GM21367 (cell line): ENCODE data around the gene KIAA1958.

ENCODE experiments used
- ATAC-seq: cut with Tn5 transposase; IDR thresholded peaks from one replicate; pipeline ENCODE4 v1.9.1; 2021; ENCODE audit not compliant: unreplicated experiment

KIAA1958 gene

DNA sequence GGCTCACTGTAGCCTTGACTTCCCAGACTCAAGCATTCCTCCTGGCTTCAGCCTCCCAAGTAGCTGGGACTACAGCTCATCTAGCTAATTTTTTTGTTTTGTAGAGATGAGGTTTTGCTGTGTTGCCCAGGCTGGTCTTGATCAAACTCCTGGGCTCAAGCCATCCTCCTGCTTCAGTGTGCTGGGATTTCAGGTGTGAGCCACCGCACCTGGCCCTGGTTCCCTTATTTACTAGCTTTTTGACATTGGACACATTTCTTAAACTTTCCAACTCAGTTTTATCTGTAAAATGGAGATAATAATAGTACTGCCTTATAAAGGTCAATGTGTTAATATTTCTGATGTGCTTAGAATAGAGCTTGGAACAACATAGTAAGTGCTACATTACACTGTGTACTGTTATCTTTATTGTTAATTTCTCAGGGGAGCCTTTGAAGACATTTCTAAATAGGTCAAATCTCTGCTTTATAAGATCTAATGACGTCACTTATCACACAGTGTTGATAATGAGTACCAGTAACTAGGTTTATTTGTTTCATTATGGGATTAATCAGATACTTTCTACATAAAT is 66.7 kb downstream of the KIAA1958 start:
- no peak for ATAC-seq

DNA sequence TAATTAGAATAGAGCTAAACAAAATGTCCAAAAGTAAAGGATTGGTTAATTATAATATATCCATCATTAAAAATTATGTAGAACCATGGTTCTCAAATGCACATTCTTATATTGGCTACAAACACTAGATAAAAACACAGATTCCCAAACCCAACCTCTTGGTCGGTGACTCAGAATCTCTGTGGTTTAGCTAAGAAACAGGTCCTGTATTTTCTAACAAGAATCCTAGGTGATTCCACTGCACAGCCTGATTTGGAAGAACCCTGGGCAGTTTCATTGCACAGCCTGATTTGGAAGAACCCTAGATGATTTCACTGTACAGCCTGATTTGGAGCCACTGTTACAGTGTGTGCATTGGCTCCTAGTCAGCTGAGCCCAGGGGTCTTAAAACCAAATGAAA is 67.9 kb downstream of the KIAA1958 start:
- no peak for ATAC-seq

DNA sequence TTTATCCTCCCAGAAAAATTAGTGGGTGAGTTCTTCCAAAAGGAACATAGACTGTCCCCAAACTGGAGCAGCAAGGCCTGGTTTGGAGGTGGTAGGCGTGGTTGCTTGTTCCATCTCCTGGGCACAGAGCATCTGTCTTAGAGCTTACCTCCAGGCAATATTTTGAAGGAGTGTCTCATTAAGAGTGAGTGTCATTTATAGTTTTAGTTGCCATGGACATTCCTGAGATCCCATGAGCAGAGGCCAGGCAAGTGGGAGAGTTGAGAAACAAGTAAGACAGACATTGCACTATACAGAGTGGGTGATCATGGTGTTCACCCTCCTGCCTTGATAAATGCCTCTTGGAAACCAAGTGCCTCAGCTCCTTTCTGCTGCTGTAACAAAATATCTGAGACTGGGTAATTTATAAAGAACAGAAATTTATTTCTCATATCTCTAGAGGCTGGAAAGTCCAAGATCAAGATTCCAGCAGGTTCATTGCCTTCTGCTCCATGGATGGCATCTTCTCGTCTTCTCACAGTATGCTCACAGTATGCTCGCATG is 68.5 kb downstream of the KIAA1958 start:
- no peak for ATAC-seq

DNA sequence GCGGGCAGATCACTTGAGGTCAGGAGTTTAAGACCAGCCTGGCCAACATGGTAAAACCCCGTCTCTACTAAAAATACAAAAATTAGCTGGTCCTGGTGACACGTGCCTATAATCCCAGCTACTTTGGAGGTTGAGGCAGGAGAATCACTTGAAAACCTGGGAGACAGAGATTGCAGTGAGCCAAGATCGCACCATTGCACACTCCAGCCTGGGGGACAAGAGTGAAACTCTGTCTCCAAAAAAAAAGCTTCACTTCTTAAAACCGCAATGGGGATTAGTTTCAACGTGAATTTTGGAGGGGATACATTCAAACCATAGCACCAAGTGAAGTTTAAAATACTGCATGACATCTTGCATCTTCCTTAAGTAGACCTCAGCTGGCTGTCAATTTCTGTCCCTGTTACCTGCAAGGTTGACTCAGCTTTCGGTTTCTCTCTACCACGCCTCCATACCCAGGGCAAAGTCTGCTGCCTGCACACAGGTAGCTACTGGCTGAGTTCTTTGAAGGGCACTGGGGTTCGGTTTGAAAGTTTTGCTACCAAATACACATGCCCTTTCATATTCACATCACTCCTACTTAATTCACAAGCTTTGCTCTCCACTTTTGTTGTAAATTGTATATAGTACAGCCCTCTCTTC is 69.3 kb downstream of the KIAA1958 start:
- no peak for ATAC-seq

DNA sequence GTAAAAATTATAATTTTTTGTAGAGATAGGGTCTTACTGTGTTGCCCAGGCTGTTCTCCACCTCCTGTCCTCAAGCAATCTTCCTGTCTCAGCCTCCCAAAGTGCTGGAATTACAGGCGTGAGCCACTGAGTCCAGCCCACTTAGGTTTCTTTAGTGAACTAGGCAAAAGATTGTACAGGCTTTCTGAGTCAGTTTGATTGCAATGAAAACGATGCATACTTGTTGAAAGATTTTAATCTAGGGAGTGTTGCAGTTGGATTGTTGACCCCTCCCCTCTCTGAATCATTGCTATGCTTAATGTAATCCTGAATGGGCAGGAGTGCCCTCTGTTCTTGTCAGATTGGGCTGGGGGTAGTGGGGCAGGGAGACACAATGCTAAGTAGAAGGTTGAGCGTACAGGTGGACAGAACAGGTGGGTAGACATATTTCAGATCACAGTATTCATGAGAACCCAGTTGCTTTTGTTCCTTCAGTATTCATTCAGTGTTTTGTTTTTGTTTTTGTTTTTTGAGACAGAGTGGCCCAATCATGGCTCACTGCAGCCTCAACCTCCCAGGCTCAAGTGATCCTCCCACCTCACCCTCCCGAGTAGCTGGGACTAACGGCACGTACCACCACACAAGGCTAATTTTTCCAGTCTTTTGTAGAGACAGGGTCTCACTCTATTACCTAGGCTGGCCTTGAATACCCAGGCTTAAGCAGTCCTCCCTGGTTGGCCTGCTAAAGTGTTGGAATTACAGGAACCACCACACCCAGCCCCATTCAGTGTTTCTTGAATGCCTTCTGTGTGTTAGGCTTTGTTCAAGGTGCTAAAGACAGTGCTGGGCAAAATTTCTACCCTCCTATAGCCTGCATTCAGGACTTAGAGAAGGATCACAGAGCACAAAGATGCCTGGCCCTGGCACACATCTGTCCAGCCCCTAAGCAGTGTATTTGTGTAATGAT is 70.1 kb downstream of the KIAA1958 start:
- ATAC-seq, result no peak

DNA sequence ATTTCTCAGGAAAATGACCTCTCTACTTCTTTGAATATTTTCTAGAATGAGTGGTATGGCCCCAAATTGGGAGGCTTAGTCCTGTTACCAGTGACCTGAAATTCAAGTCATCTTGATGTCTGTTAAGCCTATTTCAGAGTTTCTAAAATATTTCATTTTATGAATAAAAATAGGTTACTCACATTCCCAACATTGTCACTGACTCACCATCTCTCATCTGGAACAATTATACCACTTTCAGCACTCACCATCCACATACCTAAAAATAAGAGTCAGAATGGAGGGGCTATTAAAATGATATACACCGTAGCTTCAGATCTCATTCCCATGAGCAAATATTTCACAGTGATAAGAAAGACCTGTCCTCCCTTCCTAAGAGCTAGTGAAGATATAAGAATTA is 71.8 kb downstream of the KIAA1958 start:
- no peak for ATAC-seq

DNA sequence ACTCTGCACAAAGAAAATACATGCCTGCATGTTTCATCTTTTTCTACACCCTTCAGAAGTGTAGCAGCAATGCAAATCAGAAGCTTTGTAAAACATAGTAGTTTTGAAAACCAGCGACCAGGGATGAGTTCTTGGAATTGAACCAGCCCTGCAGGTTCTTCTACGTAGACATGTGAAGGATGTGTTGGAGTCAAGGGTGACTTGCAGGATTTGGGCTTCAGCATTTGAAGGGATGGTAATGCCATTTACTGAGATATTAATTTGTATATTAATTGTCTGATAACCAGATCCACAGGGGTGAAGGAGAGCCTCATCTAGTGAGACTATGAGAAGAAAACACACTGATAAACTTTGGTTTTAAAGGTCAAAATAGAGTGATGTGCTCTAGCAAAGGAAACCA is 72.4 kb downstream of the KIAA1958 start:
- ATAC-seq, result no peak

DNA sequence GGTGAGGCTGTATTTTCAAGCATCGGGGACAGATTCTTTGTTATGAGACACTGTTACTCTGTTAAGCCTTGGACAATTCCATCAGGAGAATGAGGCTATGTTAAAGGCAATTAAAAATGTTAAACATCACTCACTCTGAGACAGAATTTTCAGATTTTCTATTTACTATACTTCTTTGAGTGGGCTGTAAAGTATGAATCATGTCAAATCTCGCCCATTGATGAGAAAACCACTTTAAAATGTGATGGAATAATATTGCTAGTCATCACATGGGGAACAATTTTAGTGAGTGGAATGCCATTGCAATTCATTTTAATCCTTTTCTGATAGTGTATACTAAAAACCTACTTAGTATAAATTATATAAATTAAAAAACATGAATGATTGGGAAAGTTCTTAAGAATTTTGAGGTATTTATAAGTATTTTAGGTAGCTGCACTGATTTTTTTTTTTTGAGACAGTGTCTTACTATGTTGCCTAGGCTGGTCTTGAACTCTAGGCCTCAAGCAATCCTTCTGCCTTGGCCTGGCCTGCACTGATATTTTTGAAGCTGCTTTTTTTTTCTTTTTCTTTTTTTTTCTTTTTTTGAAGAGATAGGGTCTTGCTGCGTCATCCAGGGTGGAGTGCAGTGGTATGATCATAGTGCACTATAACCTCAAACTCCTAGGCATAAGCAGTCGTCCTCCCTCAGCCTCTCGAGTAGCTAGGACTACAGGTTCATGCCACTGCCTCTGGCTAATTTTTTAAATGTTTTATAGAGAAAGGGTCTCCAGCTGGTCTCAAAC is 73.2 kb downstream of the KIAA1958 start:
- no peak for ATAC-seq

DNA sequence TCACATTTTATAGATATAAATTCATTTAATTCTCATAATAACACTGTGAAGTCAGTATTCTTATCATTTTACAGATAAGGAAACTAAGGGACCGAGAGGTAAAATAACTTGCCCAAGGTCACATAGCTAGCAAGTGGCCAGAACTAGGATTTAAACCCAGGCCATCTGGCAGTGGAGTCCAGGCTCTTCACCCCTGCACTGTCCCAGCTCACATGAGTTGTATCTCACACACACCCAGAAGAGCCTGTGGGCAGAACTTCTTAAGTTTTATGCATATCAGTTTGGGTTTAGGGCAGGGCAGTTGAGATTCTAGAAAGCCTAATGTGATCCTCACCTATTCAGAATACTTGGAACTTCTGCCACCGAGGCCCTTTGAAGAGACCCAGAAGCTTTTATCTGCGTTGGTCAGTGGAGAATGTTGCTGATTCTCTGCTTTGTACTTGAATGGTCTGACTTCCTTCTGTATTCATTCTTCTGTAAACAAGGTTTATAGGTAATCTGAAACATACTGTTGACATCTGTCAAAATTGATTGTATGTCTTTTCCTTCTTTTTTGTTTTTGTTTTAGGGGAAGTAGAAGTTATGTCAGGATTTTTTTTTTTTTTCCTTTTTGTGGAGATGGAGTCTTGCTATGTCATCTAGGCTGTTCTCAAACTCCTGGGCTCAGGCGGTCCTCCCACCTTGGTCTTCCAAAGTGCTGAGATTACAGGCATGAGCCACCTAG is 75.8 kb downstream of the KIAA1958 start:
- ATAC-seq, result no peak

DNA sequence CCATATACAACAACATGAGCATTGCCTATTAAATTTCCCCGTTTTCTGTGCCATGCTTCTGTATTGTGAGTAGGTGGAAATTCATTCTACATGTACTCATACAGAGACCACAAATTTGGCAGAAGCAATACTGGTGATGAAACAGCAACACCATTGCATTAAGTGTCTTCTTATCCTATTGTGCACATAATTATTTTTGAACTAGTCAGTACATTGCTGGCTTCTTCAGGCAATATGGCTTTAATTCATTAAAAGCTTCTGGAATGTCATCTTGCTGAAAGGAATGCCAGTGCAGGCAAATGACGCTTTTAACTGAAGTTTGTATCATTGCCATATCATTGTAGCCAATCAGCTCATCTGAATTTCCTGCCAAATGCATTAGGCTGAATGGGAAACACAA is 82.6 kb downstream of the KIAA1958 start:
- ATAC-seq, result no peak

DNA sequence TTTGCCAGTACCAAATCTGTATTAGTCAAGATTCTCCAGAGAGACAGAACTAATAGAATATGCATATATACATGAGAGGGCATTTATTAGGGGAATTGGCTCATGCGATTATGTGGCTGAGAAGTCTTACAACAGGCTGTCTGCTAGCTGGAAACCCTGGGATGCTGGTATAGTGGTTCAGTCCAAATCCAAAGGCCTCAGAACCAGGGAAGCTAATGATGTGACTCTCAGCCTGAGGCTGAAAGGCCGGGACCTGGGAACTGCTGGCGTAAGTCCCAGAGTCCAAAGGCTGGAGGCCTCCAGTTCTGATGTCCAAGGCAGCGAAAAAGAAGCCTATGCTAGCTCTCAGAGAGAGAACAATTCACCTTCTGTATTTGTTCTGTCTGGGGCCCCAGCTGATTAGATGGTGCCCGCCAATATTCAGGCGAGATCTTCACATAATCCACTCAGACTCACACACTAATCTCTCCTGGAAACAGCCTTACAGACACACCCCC is 84.1 kb downstream of the KIAA1958 start:
- no peak for ATAC-seq

DNA sequence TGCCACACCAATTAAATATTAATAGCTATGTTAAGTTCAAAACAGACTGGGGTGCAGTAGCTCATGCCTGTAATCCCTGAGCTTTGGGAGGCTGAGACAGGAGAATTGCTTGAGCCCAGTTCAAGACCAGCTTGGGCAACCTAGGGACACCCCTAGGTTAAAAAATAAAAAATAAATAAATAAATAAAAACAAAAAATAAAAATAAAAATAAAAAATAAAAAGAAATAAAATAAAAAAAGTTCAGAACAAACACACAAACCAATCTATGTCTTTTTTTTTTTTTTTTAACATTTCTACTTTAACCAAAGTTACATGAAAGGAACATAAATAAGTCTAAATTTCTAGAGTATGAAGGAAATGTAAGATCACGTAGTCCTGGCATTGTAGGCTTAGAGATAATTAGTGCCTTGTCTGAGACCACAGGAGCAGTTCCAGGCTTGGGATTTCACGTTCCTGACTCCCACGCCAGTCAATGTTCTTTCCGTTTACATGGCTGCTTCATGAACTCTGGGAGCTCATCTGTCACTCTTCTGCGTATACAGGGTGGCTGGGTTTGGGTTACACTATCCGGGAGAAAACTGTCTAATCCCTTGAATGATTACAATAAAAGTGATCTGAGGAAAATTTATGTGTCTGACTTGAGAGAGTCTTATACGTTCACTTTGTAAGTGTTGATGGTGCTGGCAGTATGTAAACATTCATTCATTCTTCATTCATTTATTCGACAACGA is 85.2 kb downstream of the KIAA1958 start:
- no peak for ATAC-seq

DNA sequence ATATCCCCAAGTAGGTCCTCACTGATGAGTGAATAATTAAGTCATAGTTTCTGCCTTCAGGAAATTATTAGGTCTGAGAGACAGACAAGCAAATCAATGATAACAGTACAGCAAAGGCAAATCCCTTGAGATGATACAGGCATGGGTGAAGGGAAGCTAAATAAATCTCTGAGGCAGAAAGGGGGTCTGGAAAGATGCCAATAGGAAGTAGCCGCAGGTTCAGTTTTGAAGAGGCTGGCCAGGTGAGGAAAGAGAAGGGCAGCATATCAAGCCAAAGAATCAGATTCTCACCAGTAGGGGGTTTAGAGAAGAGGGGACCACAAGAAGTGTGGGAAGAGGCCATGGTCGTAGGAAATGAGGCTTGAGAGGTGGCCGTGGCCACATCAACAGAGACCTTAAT is 85.8 kb downstream of the KIAA1958 start:
- ATAC-seq, result no peak

DNA sequence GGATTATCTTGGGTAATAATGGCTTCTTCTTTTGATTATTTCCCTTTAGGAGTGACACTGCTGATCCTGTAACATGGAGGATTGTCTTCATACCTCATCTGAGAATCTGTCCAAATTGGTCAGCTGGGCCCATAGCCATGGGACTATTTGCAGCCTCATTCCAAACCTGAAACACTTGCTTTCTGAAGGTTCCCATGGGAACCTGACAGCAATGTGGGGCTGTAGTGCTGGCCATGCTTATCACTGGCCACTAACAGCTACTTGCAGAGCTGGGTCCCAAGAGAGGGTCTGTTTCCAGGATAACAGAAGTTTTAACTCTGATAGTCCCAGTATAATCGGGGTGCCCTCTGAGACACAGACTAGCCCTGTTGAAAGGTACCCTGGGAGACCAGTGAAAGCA is 87.4 kb downstream of the KIAA1958 start:
- ATAC-seq, result no peak

DNA sequence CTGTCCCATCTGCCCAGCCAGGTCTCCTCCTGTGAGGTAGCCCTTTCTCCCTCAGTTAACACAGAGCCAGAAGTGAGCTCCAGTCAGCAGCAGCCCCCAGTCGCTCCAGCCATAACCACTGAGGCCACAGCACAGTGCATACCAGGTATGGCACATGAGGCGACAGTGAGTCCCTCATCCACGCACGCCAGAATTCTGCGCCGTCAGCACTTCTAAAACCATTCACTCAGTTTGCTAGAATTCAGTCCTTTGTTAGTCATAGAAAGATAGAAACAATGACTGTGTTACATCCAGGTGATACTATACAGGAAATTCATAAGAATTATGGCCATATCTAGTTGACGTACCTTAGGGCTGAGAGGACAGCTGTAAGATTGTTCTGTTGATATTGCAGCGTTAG is 88.5 kb downstream of the KIAA1958 start:
- ATAC-seq, result no peak

DNA sequence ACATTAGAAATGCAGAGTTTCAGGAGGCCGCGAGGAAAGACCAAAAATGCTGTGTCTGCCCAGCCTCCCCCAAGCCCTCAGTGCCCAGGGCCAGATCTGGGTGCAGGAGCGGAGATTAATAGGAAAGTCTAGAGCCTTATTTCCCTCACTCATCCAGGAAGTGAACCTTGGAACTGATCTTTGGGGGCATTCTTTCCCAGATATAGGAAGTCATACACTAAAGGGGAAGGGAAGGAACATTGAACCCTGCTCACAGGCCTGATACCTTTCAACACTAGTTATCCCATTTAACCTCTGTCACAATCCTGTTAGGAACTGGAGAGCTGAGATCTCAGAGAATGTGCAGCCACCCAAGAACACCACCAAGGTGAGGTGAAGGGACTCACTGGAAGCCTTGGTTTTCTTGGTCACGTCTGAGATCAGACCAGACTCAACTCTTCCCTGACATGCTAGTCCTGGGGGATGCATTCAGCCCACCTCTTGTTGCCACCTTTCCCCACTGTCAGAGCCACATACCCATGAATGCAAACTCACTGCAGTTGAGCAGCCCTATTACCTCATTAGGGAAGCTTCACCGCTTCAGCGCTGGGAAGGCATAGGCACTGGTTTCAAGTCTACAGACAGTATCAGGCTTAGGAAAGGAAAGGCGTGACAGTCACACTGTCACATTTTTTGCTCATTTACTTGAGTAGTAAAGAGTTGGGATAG is 95.0 kb downstream of the KIAA1958 start:
- no peak for ATAC-seq

DNA sequence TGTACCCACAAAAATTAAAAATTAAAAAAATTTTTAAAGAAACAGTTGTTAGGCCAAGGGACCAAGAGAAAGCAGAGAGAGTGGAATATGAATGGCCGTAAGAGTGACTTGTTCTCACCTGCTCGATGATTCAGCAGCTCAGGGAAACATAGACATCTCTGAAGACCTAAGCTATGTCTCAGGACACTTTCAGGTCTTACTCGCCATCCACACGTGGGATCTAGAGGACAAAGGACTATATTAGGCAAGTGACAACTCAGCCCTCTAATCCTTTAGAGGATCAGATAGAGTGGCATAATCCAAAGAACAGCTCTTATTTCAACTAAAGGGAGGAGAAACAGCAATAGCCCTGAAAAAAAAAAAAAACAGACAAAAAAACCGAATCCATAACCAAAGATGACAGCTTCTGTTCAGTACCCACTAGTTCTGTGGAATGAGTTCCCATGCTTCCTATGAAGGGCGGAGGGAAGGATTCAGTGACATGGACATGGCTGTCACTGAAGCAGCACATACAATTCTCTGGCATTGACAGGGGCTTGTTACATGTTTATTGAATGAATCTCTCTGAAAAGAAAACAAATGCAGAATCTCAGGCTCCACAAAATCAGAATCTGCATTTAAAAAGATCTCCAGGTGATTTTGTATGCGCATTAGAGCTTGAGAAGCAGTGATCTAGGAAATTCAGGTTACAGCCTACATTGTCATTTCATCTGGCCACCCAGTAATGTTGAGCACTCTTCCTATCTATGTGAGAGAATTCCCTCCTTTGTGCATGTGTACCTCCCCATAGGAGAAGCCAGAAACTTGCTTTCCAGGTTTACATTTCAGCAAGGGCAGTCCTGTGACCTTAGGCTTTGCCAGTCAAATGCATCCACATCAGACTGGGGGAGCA is 96.0 kb downstream of the KIAA1958 start:
- ATAC-seq, result no peak

DNA sequence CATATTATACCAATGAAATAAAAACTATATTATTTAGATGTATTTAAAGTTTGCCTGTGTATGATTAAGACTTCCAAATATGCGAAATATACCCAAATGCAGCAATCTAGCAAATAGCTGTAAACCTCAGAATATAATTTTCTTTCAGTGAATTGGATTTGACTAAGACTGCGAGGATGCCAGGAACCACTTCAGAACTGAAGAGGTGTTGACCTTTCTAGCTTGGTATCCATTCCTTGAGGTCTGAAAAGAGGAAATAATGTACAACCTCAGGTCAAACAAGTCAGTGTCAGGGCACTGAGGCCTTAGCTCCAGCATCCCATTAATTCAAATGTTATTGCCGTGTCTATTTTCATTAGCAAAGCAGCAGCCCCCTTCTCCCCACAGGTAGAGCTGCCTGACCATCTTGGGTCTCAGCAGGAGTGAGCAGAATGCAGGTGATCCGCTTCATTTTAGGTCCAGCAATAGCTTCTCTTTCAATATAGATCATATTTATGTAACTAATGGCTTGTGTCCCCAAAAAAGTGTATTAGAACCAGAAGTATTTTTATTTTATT is 100.0 kb downstream of the KIAA1958 start:
- ATAC-seq, result no peak
